ENCODE results near the gene TECPR1. TPM values are rescaled to one million over a fixed set of nuclear protein-coding genes. Genes with fewer than 3 reads are reported as not detected.

The TECPR1 gene
- total RNA-seq, 1 experiment from 2014 or later, result 11.5 TPM

- no peaks in the 10 kb centered on the region for H3K9me3 ChIP-seq (ENCODE audit: low read length)
- DNase-seq (no peak), ATAC-seq (no peak)
- no peaks in the 10 kb centered on the region for H4K20me1 ChIP-seq (ENCODE audit: low read length)
- no peaks in the 10 kb centered on the region for H3K27me3 ChIP-seq (ENCODE audit: low read length)
- no peak overlapping the region for H3K27ac ChIP-seq (ENCODE audit: low read length)
- POLR2A ChIA-PET (ENCODE audit: unreplicated experiment), result interaction anchor here (0.6 kb wide), 1 partner anchor 26 kb away, joined by 5 read pairs; no protein-coding TSS in a partner anchor
- TF ChIP-seq EZH2 (IDR thresholded peaks at IDR 0.05; ENCODE audit: low read length, unreplicated experiment) (no peak), EZH2phosphoT487 (IDR thresholded peaks at IDR 0.05; ENCODE audit: borderline replicate concordance, low read length) (no peak), CTCF (conservative IDR thresholded peaks at IDR 0.05; ENCODE audit: low read depth, low read length) (no peak)
- H3K4me3 ChIP-seq (ENCODE audit: low read length), result no peak overlapping the region
- H2AFZ ChIP-seq (ENCODE audit: low read length), result no peak overlapping the region
- no peaks in the 10 kb centered on the region for H3K9me2 ChIP-seq (replicated peaks; ENCODE audit: low read length)
- BruUV-seq (replicated peaks), result no TSS peak
- no peak overlapping the region for H3K9ac ChIP-seq (ENCODE audit: low read length)
- H3K4me1 ChIP-seq (ENCODE audit: insufficient read depth, low read length), result no peaks in the 10 kb centered on the region
- CTCF ChIA-PET, result no interaction called here
- H3F3A ChIP-seq (ENCODE audit: low read length, unreplicated experiment), result no peaks in the 10 kb centered on the region
- intact Hi-C loops (cut with micrococcal nuclease), result no loop called here
- no peaks in the 10 kb centered on the region for H3K36me3 ChIP-seq (ENCODE audit: low read depth, low read length)
- H3K4me2 ChIP-seq (ENCODE audit: low read length), result no peak overlapping the region
- no peaks in the 10 kb centered on the region for H3K79me2 ChIP-seq (ENCODE audit: low read length)
These were observed 27.9 kb downstream of the TECPR1 start for GRCh38 chr7:98223898-98224700.

- BruUV-seq (replicated peaks), result no TSS peak
- H3K9me3 ChIP-seq (ENCODE audit: low read length), result no peaks in the 10 kb centered on the region
- H3K4me2 ChIP-seq (ENCODE audit: low read length), result no peak overlapping the region
- ChIA-PET POLR2A (ENCODE audit: unreplicated experiment) (interaction anchor here (0.6 kb wide), 1 partner anchor 27 kb away, joined by 5 read pairs; no protein-coding TSS in a partner anchor), CTCF (no interaction called here)
- no peaks in the 10 kb centered on the region for H3K4me1 ChIP-seq (ENCODE audit: insufficient read depth, low read length)
- H2AFZ ChIP-seq (ENCODE audit: low read length), result no peak overlapping the region
- H4K20me1 ChIP-seq (ENCODE audit: low read length), result no peaks in the 10 kb centered on the region
- no peak overlapping the region for H3K4me3 ChIP-seq (ENCODE audit: low read length)
- no peaks in the 10 kb centered on the region for H3K27me3 ChIP-seq (ENCODE audit: low read length)
- no peaks in the 10 kb centered on the region for H3K9me2 ChIP-seq (replicated peaks; ENCODE audit: low read length)
- H3K27ac ChIP-seq (ENCODE audit: low read length), result no peak overlapping the region
- no peaks in the 10 kb centered on the region for H3K79me2 ChIP-seq (ENCODE audit: low read length)
- TF ChIP-seq EZH2phosphoT487 (IDR thresholded peaks at IDR 0.05; ENCODE audit: borderline replicate concordance, low read length), result no peak
- TF ChIP-seq CTCF (conservative IDR thresholded peaks at IDR 0.05; ENCODE audit: low read depth, low read length), result no peak
- TF ChIP-seq EZH2 (IDR thresholded peaks at IDR 0.05; ENCODE audit: low read length, unreplicated experiment), result no peak
- ATAC-seq (peak; percentile 67), DNase-seq (no peak)
- H3K36me3 ChIP-seq (ENCODE audit: low read depth, low read length), result no peaks in the 10 kb centered on the region
- no peaks in the 10 kb centered on the region for H3F3A ChIP-seq (ENCODE audit: low read length, unreplicated experiment)
- H3K9ac ChIP-seq (ENCODE audit: low read length), result no peak overlapping the region
- intact Hi-C loops (cut with micrococcal nuclease), result no loop called here
These were observed 28.6 kb downstream of the TECPR1 start for GRCh38 chr7:98223351-98223897.

All from PC-3 (cell line).